NCI-H2196 (cell line): ENCODE measurements around the gene C1QL3.

Experiments
- DNase-seq: peaks from one replicate; lab custom pipeline; 2025; ENCODE audit not compliant: unreplicated experiment; lab: John Stamatoyannopoulos, UW

C1QL3 gene

GRCh38 chr10:16493884-16494536 lies 27.7 kb downstream of the C1QL3 start:
- DNase-seq, result no peak

- DNase-seq, result no peak
Measured at GRCh38 chr10:16491933-16492332, 29.7 kb downstream of the C1QL3 start.

- DNase-seq, result no peak
Measured at GRCh38 chr10:16490511-16490910, 31.2 kb downstream of the C1QL3 start.

GRCh38 chr10:16483241-16483917 lies 38.3 kb downstream of the C1QL3 start:
- no peak for DNase-seq

- no peak for DNase-seq
Measured at GRCh38 chr10:16481052-16481728, 40.5 kb downstream of the C1QL3 start.

- DNase-seq, result no peak
Measured at GRCh38 chr10:16478801-16479200, 42.9 kb downstream of the C1QL3 start.

- no peak for DNase-seq
Measured at GRCh38 chr10:16477757-16478156, 43.9 kb downstream of the C1QL3 start.

GRCh38 chr10:16472828-16473227 lies 48.9 kb downstream of the C1QL3 start:
- DNase-seq, result no peak

- DNase-seq, result no peak
Measured at GRCh38 chr10:16470747-16471146, 50.9 kb downstream of the C1QL3 start.

- no peak for DNase-seq
Measured at GRCh38 chr10:16466001-16466400, 55.7 kb downstream of the C1QL3 start.
